Spleen (tissue), 11 donors: ENCODE results near the gene SGO2. TPM values are rescaled to one million over a fixed set of nuclear protein-coding genes. Genes with fewer than 3 reads are reported as not detected.

Experiments used
- DNase-seq: peaks from one replicate; pipeline ENCODE4 v3.0.0-alpha.2; 2020
- H3K27ac ChIP-seq, 8 donors: fragments of 200-600 bp; sonication (generic) in 7 of 8; 1 replicate in 4 of 8; 2 replicates in 4 of 8; pipeline versions ENCODE4 v1.5.0 to v1.8.0; 2016 to 2021; ENCODE audit warnings: inconsistent platforms in 4 of 8, mild to moderate bottlenecking in 4 of 8, moderate library complexity in 1 of 8
- H3K27me3 ChIP-seq, 7 donors: fragments of 200-600 bp; sonication (generic) in 6 of 7; replicated peaks in 1 of 7; 1 replicate in 4 of 7; 2 replicates in 3 of 7; pipeline versions ENCODE4 v1.5.0 to v1.8.0; 2016 to 2021; ENCODE audit warnings: inconsistent platforms in 3 of 7, mild to moderate bottlenecking in 1 of 7
- H3K36me3 ChIP-seq, 6 donors: fragments of 200-600 bp; sonication (generic) in 5 of 6; 1 replicate in 4 of 6; 2 replicates in 2 of 6; pipeline versions ENCODE4 v1.5.0 to v1.8.0; 2016 to 2021; ENCODE audit warnings: inconsistent platforms in 2 of 6
- H3K4me1 ChIP-seq, 6 donors: fragments of 200-600 bp; sonication (generic) in 5 of 6; 1 replicate in 3 of 6; 2 replicates in 3 of 6; pipeline versions ENCODE4 v1.5.0 to v1.8.0; 2016 to 2021; ENCODE audit warnings: inconsistent platforms in 3 of 6
- H3K4me3 ChIP-seq, 8 donors: fragments of 200-600 bp; sonication (generic) in 7 of 8; 1 replicate in 4 of 8; 2 replicates in 4 of 8; pipeline versions ENCODE4 v1.5.0 to v1.8.0; 2016 to 2021; ENCODE audit warnings: inconsistent platforms in 4 of 8, mild to moderate bottlenecking in 4 of 8, moderate library complexity in 2 of 8
- H3K9me3 ChIP-seq, 8 donors: fragments of 200-600 bp; sonication (generic) in 7 of 8; 1 replicate in 4 of 8; 2 replicates in 4 of 8; pipeline versions ENCODE4 v1.5.0 to v1.8.0; 2016 to 2021; ENCODE audit warnings: inconsistent platforms in 4 of 8
- CTCF ChIP-seq, 11 experiments: fragments of 200-600 bp in 7 of 11; fragments of 450-650 bp in 4 of 11; sonication (generic) in 4 of 11; IDR thresholded peaks in 8 of 11; conservative IDR thresholded peaks in 3 of 11; 1 replicate in 7 of 11; 2 replicates in 4 of 11; pipeline versions ENCODE4 v1.4.0 to v1.8.0; 2016 to 2021; ENCODE audit warnings: antibody characterized with exemption in 11 of 11, inconsistent platforms in 4 of 11, mild to moderate bottlenecking in 1 of 11
- POLR2A ChIP-seq, 3 donors: fragments of 450-650 bp; IDR thresholded peaks; one replicate each; pipeline ENCODE4 v1.5.1; 2017; ENCODE audit warnings: antibody characterized with exemption in 3 of 3, mild to moderate bottlenecking in 1 of 3
- POLR2AphosphoS5 ChIP-seq, 3 donors: sonication (generic); formaldehyde crosslinking; IDR thresholded peaks; one replicate each; pipeline ENCODE4 v1.5.1; 2017; ENCODE audit warnings: antibody characterized with exemption in 3 of 3
- WGBS, 5 donors: extraction: QIAGEN DNeasy Blood & Tissue Kit in 3 of 5; methylation state at CpG; one replicate each; pipeline versions ENCODE4 v1.1.5 to v1.1.7; 2013 to 2018; 5-methylcytosine and 5-hydroxymethylcytosine counted together
- intact Hi-C: fragments of 100-400 bp; cut with DNase I; formaldehyde crosslinking; loops from one replicate; pipeline ENCODE4 v1.15.0; 2023; ENCODE audit warnings: low total_unique reads
- polyA plus RNA-seq, 3 donors: library from polyadenylated mRNA; stranded (reverse); fragments of 200-250 nt; gene quantifications; one replicate each; pipeline ENCODE4 v1.2.1, GENCODE V29; 2013
- total RNA-seq, 7 donors: library from RNA; depleted of rRNA in 3 of 7; stranded (reverse); fragments of >200 nt in 3 of 7; fragmentation: NEBNext Ultra II Directional in 4 of 7; extraction: Animal tissue kit (Norgen Biotek cat#: 25700) in 4 of 7; gene quantifications; one replicate each; pipeline versions ENCODE4 v1.1.0 to v1.2.1, GENCODE V29; 2016 to 2021
- donor health status: healthy with polysubstance abuse.
- donor health status: DM: no; HTN: no; CAD: no; lungs with moderate emphysema.
- donor health status: DM: no; HTN: no; CAD: no.
- donor health status: Bipolar disorder and iron deficiency.
- donor health status: healthy.
- donor health status: DM: no; HTN: no; CAD: no.
- donor health status: DM: yes; HTN: yes; CAD: no.

SGO2 gene
- total and polyA plus RNA-seq, 10 donors = 0.85 to 9.9 (median 3.9) TPM

DNA sequence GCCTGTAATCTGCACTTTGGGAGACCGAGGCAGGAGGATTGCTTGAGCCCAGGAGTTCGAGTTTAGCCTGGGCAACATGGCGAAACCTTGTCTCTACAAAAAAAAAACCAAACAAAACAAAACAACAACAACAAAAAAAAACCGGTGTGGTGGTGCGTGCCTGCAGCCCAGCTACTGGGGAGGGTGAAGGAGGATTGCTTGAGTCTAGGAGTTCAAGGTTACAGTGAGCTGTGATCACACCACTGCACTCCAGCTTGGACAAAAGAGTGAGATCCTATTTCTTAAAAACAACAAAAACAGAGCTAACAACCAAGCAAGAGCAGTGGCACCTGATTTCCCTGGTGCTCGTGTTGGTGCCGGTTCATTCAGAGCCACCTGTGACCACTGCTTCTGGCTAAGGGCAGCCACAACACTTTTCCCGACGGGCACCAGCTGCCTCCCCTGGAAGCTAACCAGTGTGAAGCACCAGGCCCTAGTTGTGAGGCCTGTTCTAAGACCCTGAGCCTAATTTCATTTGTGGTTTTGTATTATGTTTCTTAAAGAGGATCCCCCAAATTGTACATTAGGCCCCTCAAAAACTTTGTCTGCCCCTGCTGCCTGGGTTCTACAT, 61.1 kb downstream of the SGO2 start:
- peaks cover 0 to 17% (median 14%) of the 10 kb centered on the region in 6 donors for H3K4me1 ChIP-seq
- H3K4me3 ChIP-seq = no peak overlapping the region
- H3K27me3 ChIP-seq = peaks cover 0 to 13% (median 0%) of the 10 kb centered on the region in 7 donors
- H3K27ac ChIP-seq = no peak overlapping the region
- H3K9me3 ChIP-seq = no peaks in the 10 kb centered on the region
- 90 to 93% (median 91%) methylated on average over 9 of the region's 9 CpGs for WGBS, 5 donors
- H3K36me3 ChIP-seq = peaks cover 0 to 3% (median 0%) of the 10 kb centered on the region in 6 donors
- no peak for TF ChIP-seq POLR2A (IDR thresholded peaks at IDR 0.05)
- no peak for TF ChIP-seq POLR2AphosphoS5 (IDR thresholded peaks at IDR 0.05)
- no peak for TF ChIP-seq CTCF (IDR thresholded peaks at IDR 0.05 in 8 of 11, conservative IDR thresholded peaks at IDR 0.05 in 3 of 11)
- intact Hi-C loops = no loop called here
- no peak for DNase-seq

GRCh38 chr2:200588076-200588678, 62.2 kb downstream of the SGO2 start:
- peaks cover 0 to 3% (median 0%) of the 10 kb centered on the region in 6 donors for H3K36me3 ChIP-seq
- peaks cover 0 to 17% (median 14%) of the 10 kb centered on the region in 6 donors for H3K4me1 ChIP-seq
- no peak for TF ChIP-seq CTCF (IDR thresholded peaks at IDR 0.05 in 8 of 11, conservative IDR thresholded peaks at IDR 0.05 in 3 of 11)
- no peak for TF ChIP-seq POLR2A (IDR thresholded peaks at IDR 0.05)
- no peak for TF ChIP-seq POLR2AphosphoS5 (IDR thresholded peaks at IDR 0.05)
- DNase-seq = no peak
- intact Hi-C loops = no loop called here
- H3K4me3 ChIP-seq = no peak overlapping the region
- 90 to 92% (median 91%) methylated on average over 4 of the region's 4 CpGs for WGBS, 5 donors
- no peaks in the 10 kb centered on the region for H3K9me3 ChIP-seq
- no peak overlapping the region for H3K27ac ChIP-seq
- H3K27me3 ChIP-seq = peaks cover 0 to 16% (median 0%) of the 10 kb centered on the region in 7 donors

GRCh38 chr2:200590090-200590489, 64.1 kb downstream of the SGO2 start:
- H3K36me3 ChIP-seq = no peaks in the 10 kb centered on the region
- no peak overlapping the region for H3K27ac ChIP-seq
- intact Hi-C loops = no loop called here
- no peak overlapping the region for H3K4me3 ChIP-seq
- no peaks in the 10 kb centered on the region for H3K9me3 ChIP-seq
- H3K27me3 ChIP-seq = peaks cover 0 to 16% (median 0%) of the 10 kb centered on the region in 7 donors
- peaks cover 0 to 15% (median 13%) of the 10 kb centered on the region in 6 donors for H3K4me1 ChIP-seq
- TF ChIP-seq POLR2AphosphoS5 (IDR thresholded peaks at IDR 0.05) (no peak), CTCF (IDR thresholded peaks at IDR 0.05 in 8 of 11, conservative IDR thresholded peaks at IDR 0.05 in 3 of 11) (no peak), POLR2A (IDR thresholded peaks at IDR 0.05) (no peak)
- no peak for DNase-seq

GRCh38 chr2:200591308-200591707, 65.3 kb downstream of the SGO2 start:
- no peak for DNase-seq
- H3K9me3 ChIP-seq = no peaks in the 10 kb centered on the region
- H3K4me1 ChIP-seq = peaks cover 0 to 3% (median 1%) of the 10 kb centered on the region in 6 donors
- peaks cover 0 to 6% (median 0%) of the 10 kb centered on the region in 7 donors for H3K27me3 ChIP-seq
- WGBS, 5 donors = 76 to 96% (median 82%) methylated on average over 5 of the region's 5 CpGs
- no peak overlapping the region for H3K4me3 ChIP-seq
- H3K36me3 ChIP-seq = no peaks in the 10 kb centered on the region
- intact Hi-C loops = no loop called here
- no peak overlapping the region for H3K27ac ChIP-seq
- TF ChIP-seq POLR2A (IDR thresholded peaks at IDR 0.05) = no peak
- TF ChIP-seq POLR2AphosphoS5 (IDR thresholded peaks at IDR 0.05) = no peak
- TF ChIP-seq CTCF (IDR thresholded peaks at IDR 0.05 in 8 of 11, conservative IDR thresholded peaks at IDR 0.05 in 3 of 11) = no peak
